ENCODE measurements around the gene TRMT61A.

GRCh38 chr14:103535891-103536565, 7.0 kb downstream of the TRMT61A start:
- TF ChIP-seq EZH2 (IDR thresholded peaks at IDR 0.05), result no peak
- TF ChIP-seq FOXP2 (optimal IDR thresholded peaks at IDR 0.05; ENCODE audit: control extremely low read depth, extremely low read length, insufficient read depth), result no peak

All from SK-N-MC (cell line).